GM18873 (cell line): ENCODE results near the gene ANGPTL3.
"Not testable (repeated sequence)": the region's sequence is repeated elsewhere in the genome, so short reads cannot be mapped to it uniquely, and the experiment has no call there.

Experiments
- ATAC-seq: cut with Tn5 transposase; IDR thresholded peaks from one replicate; pipeline ENCODE4 v1.9.1; 2021; ENCODE audit warnings: mild to moderate bottlenecking, moderate library complexity, moderate number of reproducible peaks; ENCODE audit not compliant: unreplicated experiment, low FRiP score

Gene ANGPTL3

DNA sequence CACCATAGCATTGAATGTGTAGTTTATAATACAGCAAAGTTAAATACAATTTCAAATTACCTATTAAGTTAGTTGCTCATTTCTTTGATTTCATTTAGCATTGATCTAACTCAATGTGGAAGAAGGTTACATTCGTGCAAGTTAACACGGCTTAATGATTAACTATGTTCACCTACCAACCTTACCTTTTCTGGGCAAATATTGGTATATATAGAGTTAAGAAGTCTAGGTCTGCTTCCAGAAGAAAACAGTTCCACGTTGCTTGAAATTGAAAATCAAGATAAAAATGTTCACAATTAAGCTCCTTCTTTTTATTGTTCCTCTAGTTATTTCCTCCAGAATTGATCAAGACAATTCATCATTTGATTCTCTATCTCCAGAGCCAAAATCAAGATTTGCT, at the start of gene ANGPTL3:
Gene ANGPTL3 (plus strand): TSS at position 240 of the 400 bp plus-strand sequence. CDS start 47 bp downstream, at position 287.
- ATAC-seq = no peak

- no peak for ATAC-seq
These were observed 36.0 kb upstream of the ANGPTL3 start for GRCh38 chr1:62561306-62561705.

DNA sequence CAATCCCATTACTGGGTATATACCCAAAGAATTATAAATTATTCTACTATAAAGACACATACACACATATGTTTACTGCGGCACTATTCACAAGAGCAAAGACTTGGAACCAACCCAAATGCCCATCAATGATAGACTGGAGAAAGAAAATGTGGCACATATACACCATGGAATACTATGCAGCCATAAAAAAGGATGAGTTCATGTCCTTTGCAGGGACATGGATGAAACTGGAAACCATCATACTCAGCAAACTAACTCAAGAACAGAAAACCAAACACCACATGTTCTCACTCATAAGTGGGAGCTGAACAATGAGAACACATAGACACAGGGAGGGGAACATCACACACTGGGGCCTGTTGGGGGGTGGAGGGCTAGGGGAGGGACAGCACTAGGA, 30.1 kb upstream of the ANGPTL3 start:
- ATAC-seq = not testable (repeated sequence)

DNA sequence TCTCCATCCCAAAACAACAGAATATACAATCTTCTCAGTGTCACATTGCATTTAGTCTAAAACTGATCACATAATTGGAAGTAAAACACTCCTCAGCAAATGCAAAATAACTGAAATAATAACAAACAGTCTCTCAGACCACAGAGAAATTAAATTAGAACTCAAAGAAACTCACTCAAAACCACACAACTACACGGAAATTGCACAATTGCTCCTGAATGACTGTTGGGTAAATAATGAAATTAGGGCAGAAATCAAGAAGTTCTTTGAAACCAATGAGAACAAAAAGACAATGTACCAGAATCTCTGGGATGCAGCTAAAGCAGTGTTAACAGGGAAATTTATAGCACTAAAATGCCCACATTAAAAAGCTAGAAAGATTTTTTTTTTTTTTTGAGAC, 29.4 kb upstream of the ANGPTL3 start:
- not testable (repeated sequence) for ATAC-seq

GRCh38 chr1:62571517-62571916, 25.8 kb upstream of the ANGPTL3 start:
- not testable (repeated sequence) for ATAC-seq

GRCh38 chr1:62572476-62572875, 24.8 kb upstream of the ANGPTL3 start:
- no peak for ATAC-seq

DNA sequence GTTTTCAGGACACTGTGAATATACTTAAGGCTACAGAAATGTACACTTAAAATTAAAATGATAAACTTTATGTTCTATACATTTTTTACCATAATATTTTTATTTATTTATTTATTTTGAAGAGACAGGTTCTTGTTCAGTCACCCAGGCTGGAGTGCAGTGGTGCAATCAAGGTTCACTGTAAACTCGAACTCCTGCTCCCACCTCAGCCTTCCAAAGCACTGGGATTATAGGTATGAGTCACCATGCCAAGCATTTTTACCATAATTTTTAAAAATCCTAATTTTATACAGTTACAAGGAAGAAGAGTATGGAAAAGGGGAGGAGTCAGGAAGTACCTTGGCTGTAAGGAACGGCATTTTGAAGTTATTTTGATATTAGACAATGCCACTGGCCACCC, 23.6 kb upstream of the ANGPTL3 start:
- ATAC-seq = no peak

- ATAC-seq = no peak
These were observed 11.7 kb upstream of the ANGPTL3 start for GRCh38 chr1:62585469-62586155.

- no peak for ATAC-seq
These were observed 9.3 kb upstream of the ANGPTL3 start for GRCh38 chr1:62588000-62588399.

DNA sequence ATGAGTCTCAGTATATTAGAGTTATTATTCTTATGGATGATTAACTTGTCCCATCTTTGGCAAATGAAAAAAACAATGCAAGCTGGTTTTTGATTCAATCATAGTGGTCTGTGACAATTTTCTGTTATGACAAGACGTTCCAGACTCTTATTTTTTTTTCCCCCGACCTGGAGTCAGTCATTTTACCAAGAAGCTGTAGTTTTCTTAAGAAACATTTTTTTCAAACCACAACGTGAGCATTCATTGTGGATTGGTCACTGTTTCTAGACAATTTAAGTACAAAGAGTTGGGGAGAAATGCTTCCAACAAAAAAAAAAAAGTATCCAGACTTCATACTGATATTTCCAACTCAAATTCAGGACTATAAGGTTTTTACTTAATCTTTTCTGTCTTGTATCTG, 8.0 kb upstream of the ANGPTL3 start:
- ATAC-seq = no peak

DNA sequence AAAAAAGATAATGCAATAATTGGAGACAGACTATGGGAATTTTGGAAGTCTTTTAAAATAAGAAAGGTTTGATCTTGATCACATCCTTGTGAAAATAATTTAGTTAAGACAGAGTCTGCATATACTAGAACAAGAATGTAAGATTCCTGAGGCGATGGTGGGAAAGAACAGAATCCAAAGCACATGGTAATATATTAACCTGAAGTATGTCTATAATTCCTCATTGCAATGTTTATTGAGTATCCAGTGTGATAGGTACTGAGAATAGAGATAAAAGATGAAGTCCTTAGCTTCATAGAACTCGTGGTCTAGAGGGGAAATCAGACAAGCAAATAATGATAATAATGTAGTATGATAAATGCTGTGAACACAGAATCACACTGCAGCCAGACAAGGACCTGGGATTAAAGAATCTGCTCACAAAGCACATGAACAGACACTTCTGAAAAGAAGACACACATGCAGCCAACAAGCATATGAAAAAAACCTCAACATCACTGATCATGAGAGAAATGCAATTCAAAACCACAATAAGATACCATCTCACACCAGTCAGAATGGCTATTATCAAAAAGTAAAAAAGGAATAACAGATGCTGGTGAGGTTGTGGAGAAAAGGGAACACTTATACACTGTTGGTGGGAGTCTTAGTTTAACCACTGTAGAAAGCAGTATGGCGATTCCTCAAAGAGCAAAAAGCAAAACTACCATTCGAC, 6.9 kb upstream of the ANGPTL3 start:
- no peak for ATAC-seq

DNA sequence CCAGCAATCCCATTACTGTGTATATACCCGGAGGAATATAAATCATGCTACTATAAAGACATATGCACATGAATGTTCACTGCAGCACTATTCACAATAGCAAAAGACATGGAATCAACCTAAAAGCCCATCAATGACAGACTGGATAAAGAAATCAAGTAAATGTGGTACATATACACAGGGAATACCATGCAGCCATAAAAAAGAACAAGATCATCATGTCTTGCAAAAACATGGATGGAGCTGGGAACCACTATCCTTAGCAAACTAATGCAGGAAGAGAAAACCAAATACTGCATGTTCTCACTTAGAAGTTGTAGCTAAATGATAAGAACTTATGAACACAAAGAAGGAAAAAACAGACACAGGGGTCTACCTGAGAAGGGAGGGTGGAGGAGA, 6.4 kb upstream of the ANGPTL3 start:
- no peak for ATAC-seq

- no peak for ATAC-seq
These were observed 3.4 kb upstream of the ANGPTL3 start for GRCh38 chr1:62593825-62594394.

DNA sequence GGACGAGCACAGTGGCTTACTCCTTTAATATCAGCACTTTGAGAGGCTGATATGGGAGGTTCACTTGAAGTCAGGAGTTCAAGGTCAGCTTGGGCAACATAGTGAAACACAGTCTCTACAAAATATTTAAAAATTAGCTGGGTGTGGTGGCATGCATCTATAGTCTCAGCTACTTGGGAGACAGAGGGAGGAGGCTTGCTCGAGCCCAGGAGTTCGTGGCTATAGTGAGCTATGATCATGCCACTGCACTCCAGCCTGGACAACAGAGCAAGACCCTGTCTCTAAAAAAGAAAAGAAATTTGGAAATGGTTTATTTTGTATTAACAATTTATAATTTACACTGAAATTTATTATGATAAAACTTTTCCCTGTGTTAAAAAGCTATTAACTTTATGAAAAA, 1.7 kb upstream of the ANGPTL3 start:
- no peak for ATAC-seq

DNA sequence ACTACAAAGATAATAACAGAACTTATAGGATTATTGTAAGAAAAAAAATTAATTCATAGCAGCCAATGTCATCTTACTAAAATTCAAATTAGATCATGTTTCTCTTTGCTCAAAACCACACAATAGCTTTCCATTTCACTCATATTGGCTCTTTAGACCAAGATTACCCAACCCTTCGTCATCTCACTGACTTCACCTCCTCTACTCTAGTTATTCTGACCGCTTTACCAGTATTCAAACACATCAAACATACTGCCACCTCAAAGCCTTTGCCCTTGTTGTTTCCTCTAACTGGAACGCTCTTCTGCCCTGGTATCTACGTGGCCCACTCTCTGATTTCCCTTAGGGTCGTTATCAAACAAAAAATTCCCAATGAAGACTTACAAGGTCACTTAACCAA, 1.7 kb downstream of the ANGPTL3 start:
- ATAC-seq = no peak

DNA sequence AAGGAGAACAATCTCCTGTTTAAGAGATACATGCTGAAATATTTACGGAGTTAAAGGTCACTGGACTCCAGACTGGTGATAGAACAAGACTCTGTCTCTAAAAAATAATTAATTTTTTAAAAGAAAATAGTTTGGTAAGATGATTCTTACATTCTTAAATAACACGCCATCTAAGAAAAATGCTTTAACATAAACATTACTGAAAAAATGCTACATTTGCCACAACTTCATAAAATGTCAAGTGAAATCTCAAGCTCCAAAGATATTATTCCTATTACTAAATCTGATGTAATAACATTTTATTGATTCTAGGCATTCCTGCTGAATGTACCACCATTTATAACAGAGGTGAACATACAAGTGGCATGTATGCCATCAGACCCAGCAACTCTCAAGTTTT, 4.1 kb downstream of the ANGPTL3 start:
- ATAC-seq = no peak

- ATAC-seq = no peak
These were observed 11.6 kb downstream of the ANGPTL3 start for GRCh38 chr1:62608905-62609304.

- ATAC-seq = not testable (repeated sequence)
These were observed 13.3 kb downstream of the ANGPTL3 start for GRCh38 chr1:62610588-62610987.

- ATAC-seq = no peak
These were observed 15.4 kb downstream of the ANGPTL3 start for GRCh38 chr1:62612770-62613169.

GRCh38 chr1:62613325-62613727, 16.0 kb downstream of the ANGPTL3 start:
- ATAC-seq = peak; percentile 80

DNA sequence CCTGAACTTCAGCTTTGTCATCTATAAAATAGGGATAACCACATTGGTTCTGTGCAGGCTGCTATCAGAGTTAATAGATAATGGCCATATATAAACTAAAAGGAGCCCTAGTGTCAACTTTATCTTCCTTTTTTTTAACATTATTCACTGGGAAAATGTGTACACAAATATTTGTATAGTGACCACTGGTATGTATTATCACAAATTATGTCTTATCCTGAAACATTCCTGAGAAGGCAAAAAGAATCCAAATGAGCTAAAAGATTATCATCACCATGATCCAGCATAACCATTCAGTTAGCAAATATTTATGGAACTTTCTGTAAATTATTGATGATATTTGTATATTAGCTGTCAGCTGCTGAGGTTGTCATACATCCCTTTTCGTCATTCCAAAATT, 16.6 kb downstream of the ANGPTL3 start:
- no peak for ATAC-seq

DNA sequence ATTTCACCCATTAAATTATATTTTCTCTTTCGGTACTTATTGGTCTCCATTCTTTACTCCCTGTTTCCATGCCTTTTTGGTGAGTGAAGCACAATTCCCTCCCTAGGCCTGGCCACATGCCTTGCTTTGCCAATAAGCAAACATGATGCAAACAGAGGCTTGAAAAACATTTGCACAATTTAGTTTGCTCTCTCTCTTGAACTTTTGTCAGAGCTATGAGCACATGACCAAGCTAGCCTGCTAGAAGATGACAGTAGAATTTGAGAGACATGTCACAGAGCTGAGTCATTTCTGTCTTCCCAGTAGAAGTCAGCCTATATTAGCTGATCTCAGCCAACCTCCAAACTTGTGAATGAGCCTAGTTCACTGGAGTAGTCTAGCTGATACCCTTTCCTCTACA, 24.6 kb downstream of the ANGPTL3 start:
- peak; percentile 93 for ATAC-seq
